Upper lobe of left lung (tissue), 4 donors: ENCODE results near the gene WDR45B.

ENCODE experiments used
- POLR2A ChIP-seq, 4 donors: fragments of 450-650 bp; IDR thresholded peaks; one replicate each; pipeline ENCODE4 v1.5.1; 2016 to 2017; ENCODE audit warnings: antibody characterized with exemption in 4 of 4, mild to moderate bottlenecking in 2 of 4
- TF ChIP-seq, protein P1 (sequence below), 6 experiments: fragments of 450-650 bp in 4 of 6; fragments of 200-600 bp in 2 of 6; sonication (generic) in 2 of 6; IDR thresholded peaks; one replicate each; pipeline ENCODE4 v1.5.1; 2016 to 2019; ENCODE audit warnings: antibody characterized with exemption in 6 of 6

DNA sequence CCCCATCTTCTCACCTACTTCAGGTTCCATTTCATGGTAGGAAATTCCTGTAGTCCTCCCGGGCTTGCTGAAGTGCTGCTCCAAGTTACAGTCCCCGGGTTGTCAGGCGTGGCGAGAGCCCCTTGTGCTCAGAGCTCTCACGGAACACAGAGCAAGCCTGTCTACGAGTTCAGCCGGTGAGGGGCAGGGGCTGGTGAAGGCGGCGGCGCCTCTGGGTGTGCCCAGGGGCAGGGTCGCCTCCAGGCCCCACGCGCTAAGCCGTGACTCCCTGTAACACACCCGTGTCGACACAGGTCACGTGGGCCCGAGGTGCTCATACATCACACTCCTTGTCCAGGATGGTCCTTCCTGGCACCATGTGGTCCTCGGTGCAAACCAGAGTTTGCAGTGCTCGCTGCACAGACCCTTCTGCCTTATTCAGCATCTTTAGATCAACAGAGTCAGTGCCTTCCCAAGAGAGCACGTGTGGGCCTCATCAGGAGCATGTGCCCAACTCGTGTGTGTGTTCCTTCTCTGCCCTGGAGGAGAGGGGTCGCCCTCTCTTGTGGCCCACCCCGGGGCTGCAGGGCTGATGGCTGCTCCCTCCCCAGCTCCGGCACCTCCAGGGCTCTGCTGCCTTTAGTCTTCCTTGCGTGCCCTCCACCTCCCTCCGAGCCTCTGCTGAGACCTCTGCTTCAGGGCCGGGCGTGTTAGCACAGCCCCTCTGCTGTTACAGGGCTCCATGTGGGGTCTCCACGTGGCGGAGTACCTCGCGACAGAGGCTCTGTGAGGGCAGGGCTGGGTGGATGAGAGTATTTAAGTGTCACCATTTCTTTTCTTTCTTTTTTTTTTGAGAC, 51.2 kb downstream of the WDR45B start:
- TF ChIP-seq, protein P1, sequence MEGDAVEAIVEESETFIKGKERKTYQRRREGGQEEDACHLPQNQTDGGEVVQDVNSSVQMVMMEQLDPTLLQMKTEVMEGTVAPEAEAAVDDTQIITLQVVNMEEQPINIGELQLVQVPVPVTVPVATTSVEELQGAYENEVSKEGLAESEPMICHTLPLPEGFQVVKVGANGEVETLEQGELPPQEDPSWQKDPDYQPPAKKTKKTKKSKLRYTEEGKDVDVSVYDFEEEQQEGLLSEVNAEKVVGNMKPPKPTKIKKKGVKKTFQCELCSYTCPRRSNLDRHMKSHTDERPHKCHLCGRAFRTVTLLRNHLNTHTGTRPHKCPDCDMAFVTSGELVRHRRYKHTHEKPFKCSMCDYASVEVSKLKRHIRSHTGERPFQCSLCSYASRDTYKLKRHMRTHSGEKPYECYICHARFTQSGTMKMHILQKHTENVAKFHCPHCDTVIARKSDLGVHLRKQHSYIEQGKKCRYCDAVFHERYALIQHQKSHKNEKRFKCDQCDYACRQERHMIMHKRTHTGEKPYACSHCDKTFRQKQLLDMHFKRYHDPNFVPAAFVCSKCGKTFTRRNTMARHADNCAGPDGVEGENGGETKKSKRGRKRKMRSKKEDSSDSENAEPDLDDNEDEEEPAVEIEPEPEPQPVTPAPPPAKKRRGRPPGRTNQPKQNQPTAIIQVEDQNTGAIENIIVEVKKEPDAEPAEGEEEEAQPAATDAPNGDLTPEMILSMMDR (IDR thresholded peaks at IDR 0.05), result no peak
- no peak for TF ChIP-seq POLR2A (IDR thresholded peaks at IDR 0.05)
